Neural cell (in vitro differentiated cells): Measurements from ENCODE around the gene HBZ. TPM values are rescaled to one million over a fixed set of nuclear protein-coding genes. Genes with fewer than 3 reads are reported as not detected.
"Not testable (repeated sequence)": the region's sequence is repeated elsewhere in the genome, so short reads cannot be mapped to it uniquely, and the experiment has no call there.

ENCODE experiments used
- H2AFZ ChIP-seq: fragments of 200-600, 300-800 bp; sonication (generic), shearing (Covaris generic); 2 replicates; pipeline ENCODE4 v1.6.0; 2014; ENCODE audit warnings: low read depth, mild to moderate bottlenecking, antibody characterized with exemption, low read length, moderate library complexity
- H3F3A ChIP-seq: fragments of 200-600 bp; shearing (Covaris generic); 2 replicates; pipeline ENCODE4 v1.6.1; 2016; ENCODE audit warnings: mild to moderate bottlenecking, moderate library complexity, mixed read lengths, antibody characterized with exemption, low read length; ENCODE audit not compliant: insufficient read depth, poor library complexity, severe bottlenecking
- H3K27ac ChIP-seq: fragments of 200-600, 300-800 bp; sonication (generic), shearing (Covaris generic); 2 replicates; pipeline ENCODE4 v1.5.1; 2014; ENCODE audit warnings: mild to moderate bottlenecking, low read length, moderate library complexity
- H3K27me3 ChIP-seq: fragments of 300-800, 200-600 bp; sonication (generic), shearing (Covaris generic); 2 replicates; pipeline ENCODE4 v1.6.0; 2014; ENCODE audit warnings: mild to moderate bottlenecking, low read depth, low read length, moderate library complexity; ENCODE audit not compliant: insufficient read depth
- H3K36me3 ChIP-seq: fragments of 300-800, 200-600 bp; sonication (generic), shearing (Covaris generic); 2 replicates; pipeline ENCODE4 v1.5.1; 2014; ENCODE audit warnings: mild to moderate bottlenecking, antibody characterized with exemption, low read length, moderate library complexity; ENCODE audit not compliant: insufficient read depth
- H3K4me2 ChIP-seq: fragments of 300-800, 200-600 bp; sonication (generic), shearing (Covaris generic); 2 replicates; pipeline ENCODE4 v1.6.0; 2014; ENCODE audit warnings: mild to moderate bottlenecking, low read length
- H3K4me3 ChIP-seq: fragments of 300-800, 200-600 bp; sonication (generic), shearing (Covaris generic); 2 replicates; pipeline ENCODE4 v1.5.1; 2014; ENCODE audit warnings: mild to moderate bottlenecking, low read length, moderate library complexity
- H3K79me2 ChIP-seq: fragments of 200-600 bp; shearing (Covaris generic); replicated peaks from 2 replicates; pipeline ENCODE4 v1.6.0; 2014; ENCODE audit warnings: mild to moderate bottlenecking, low read length, moderate library complexity; ENCODE audit not compliant: insufficient read depth
- H3K9ac ChIP-seq: fragments of 300-800, 200-600 bp; sonication (generic), shearing (Covaris generic); 2 replicates; pipeline ENCODE4 v1.6.1; 2016; ENCODE audit warnings: mild to moderate bottlenecking, low read length, mixed read lengths
- H3K9me2 ChIP-seq: fragments of 200-600 bp; shearing (Covaris generic); 2 replicates; pipeline ENCODE4 v1.6.1; 2016; ENCODE audit warnings: mild to moderate bottlenecking, low read length, mixed read lengths; ENCODE audit not compliant: insufficient read depth
- H3K9me3 ChIP-seq: fragments of 200-600, 300-800 bp; sonication (generic), shearing (Covaris generic); 2 replicates; pipeline ENCODE4 v1.6.1; 2016; ENCODE audit warnings: mild to moderate bottlenecking, mixed run types, low read length, moderate library complexity, mixed read lengths
- H4K20me1 ChIP-seq: fragments of 200-600 bp; shearing (Covaris generic); 2 replicates; pipeline ENCODE4 v1.6.1; 2016; ENCODE audit warnings: mild to moderate bottlenecking, mixed run types; ENCODE audit not compliant: insufficient read depth
- CTCF ChIP-seq: fragments of 450-650 bp; IDR thresholded peaks from 2 replicates; pipeline ENCODE4 v1.5.1; 2014; ENCODE audit warnings: antibody characterized with exemption, mild to moderate bottlenecking, moderate library complexity; ENCODE audit not compliant: poor library complexity, severe bottlenecking
- EP300 ChIP-seq: fragments of 450-650 bp; conservative IDR thresholded peaks from 2 replicates; pipeline ENCODE4 v1.6.1; 2014; ENCODE audit warnings: antibody characterized with exemption, mild to moderate bottlenecking, moderate library complexity; ENCODE audit not compliant: poor library complexity, severe bottlenecking
- EZH2 ChIP-seq: fragments of 200-600, 300-800 bp; shearing (Covaris generic), sonication (generic); IDR thresholded peaks from 2 replicates; pipeline ENCODE4 v1.6.1; 2014; ENCODE audit warnings: antibody characterized with exemption, low read length, borderline replicate concordance, mild to moderate bottlenecking; ENCODE audit not compliant: insufficient read depth, poor library complexity, severe bottlenecking
- MXI1 ChIP-seq: fragments of 450-650 bp; conservative IDR thresholded peaks from 2 replicates; pipeline ENCODE4 v1.6.1; 2014; ENCODE audit warnings: antibody characterized with exemption, mild to moderate bottlenecking; ENCODE audit not compliant: poor library complexity, severe bottlenecking
- POLR2AphosphoS5 ChIP-seq: IDR thresholded peaks from 2 replicates; pipeline ENCODE4 v1.6.1; 2012
- REST ChIP-seq: IDR thresholded peaks from 2 replicates; pipeline ENCODE4 v1.6.1; 2012; ENCODE audit warnings: borderline replicate concordance
- SMC3 ChIP-seq: fragments of 450-650 bp; conservative IDR thresholded peaks from 2 replicates; pipeline ENCODE4 v1.6.1; 2014; ENCODE audit warnings: antibody characterized with exemption, mild to moderate bottlenecking, moderate library complexity; ENCODE audit not compliant: poor library complexity
- TAF1 ChIP-seq: IDR thresholded peaks from 2 replicates; pipeline ENCODE4 v1.6.1; 2012; ENCODE audit warnings: low read depth
- polyA plus RNA-seq: library from polyadenylated mRNA; depleted of rRNA; stranded (reverse); fragments of >200 nt; gene quantifications from 2 replicates; pipeline ENCODE4 v1.2.3, GENCODE V29; 2014

HBZ gene
- polyA plus RNA-seq, 1 donor from 2014 or later, result not detected

GRCh38 chr16:168424-168823 is 16.0 kb downstream of the HBZ start:
- Histone ChIP-seq H3K36me3 (no peaks in the 10 kb centered on the region), H3K4me3 (no peak overlapping the region), H2AFZ (no peak overlapping the region), H3K4me2 (no peak overlapping the region), H3K9ac (no peak overlapping the region), H3K79me2 (no peaks in the 10 kb centered on the region), H3F3A (no peaks in the 10 kb centered on the region), H3K9me2 (no peaks in the 10 kb centered on the region), H3K9me3 (no peaks in the 10 kb centered on the region), H4K20me1 (no peaks in the 10 kb centered on the region), H3K27me3 (peaks cover 70% of the 10 kb centered on the region), H3K27ac (no peak overlapping the region)
- TF ChIP-seq EZH2 (no peak), TAF1 (no peak), EP300 (no peak), MXI1 (no peak), POLR2AphosphoS5 (no peak), REST (no peak)

- Histone ChIP-seq H3K79me2 (no peaks in the 10 kb centered on the region), H3K27ac (no peak overlapping the region), H3F3A (no peaks in the 10 kb centered on the region), H4K20me1 (no peaks in the 10 kb centered on the region), H3K9me2 (no peaks in the 10 kb centered on the region), H3K9ac (no peak overlapping the region), H3K9me3 (no peaks in the 10 kb centered on the region), H3K4me3 (no peak overlapping the region), H2AFZ (no peak overlapping the region), H3K27me3 (peaks cover 71% of the 10 kb centered on the region), H3K4me2 (no peak overlapping the region), H3K36me3 (no peaks in the 10 kb centered on the region)
- no peak for TF ChIP-seq TAF1
- no peak for TF ChIP-seq MXI1
- TF ChIP-seq CTCF, result no peak
- TF ChIP-seq SMC3, result no peak
- TF ChIP-seq EP300, result no peak
Measured at GRCh38 chr16:169014-169413, 16.6 kb downstream of the HBZ start.

GRCh38 chr16:170088-170507 is 17.7 kb downstream of the HBZ start:
- H3K4me3 ChIP-seq, H4K20me1 ChIP-seq, H3F3A ChIP-seq, H3K4me2 ChIP-seq, H3K9me3 ChIP-seq, H3K9ac ChIP-seq, H3K36me3 ChIP-seq, H3K9me2 ChIP-seq, H3K27ac ChIP-seq, H3K79me2 ChIP-seq, H2AFZ ChIP-seq: not testable (repeated sequence)
- H3K27me3 ChIP-seq, result peaks cover 77% of the 10 kb centered on the region
